ENCODE results near the gene PSMC5. TPM values are rescaled to one million over a fixed set of nuclear protein-coding genes. Genes with fewer than 3 reads are reported as not detected.

Gene PSMC5
- polyA plus RNA-seq, 1 donor (not counting 4 experiments of a cell fraction or from before 2014, with no cell fraction given): 141 TPM

- H3K9ac ChIP-seq (ENCODE audit: control insufficient read depth, extremely low read depth, insufficient read depth, low read length): no peak overlapping the region
- peaks cover 9% of the 10 kb centered on the region for H4K20me1 ChIP-seq (ENCODE audit: control insufficient read depth, extremely low read depth, insufficient read depth, low read length)
- no peak for FAIRE-seq
- H3K4me1 ChIP-seq (ENCODE audit: control insufficient read depth, extremely low read depth, insufficient read depth, low read length): peaks cover 9% of the 10 kb centered on the region
- H3K9me1 ChIP-seq (ENCODE audit: control insufficient read depth, extremely low read depth, insufficient read depth, low read length): no peaks in the 10 kb centered on the region
- H3K9me3 ChIP-seq (ENCODE audit: control insufficient read depth, low read depth, low read length): no peaks in the 10 kb centered on the region
- DNase-seq (ENCODE audit: low read depth, low spot score): no peak
- H3K4me3 ChIP-seq (ENCODE audit: control insufficient read depth in 2 of 3, extremely low read depth in 1 of 3, insufficient read depth in 2 of 3, low read depth in 1 of 3, low read length in 3 of 3): no peak overlapping the region
- H3K27me3 ChIP-seq (ENCODE audit: control insufficient read depth, extremely low read depth, insufficient read depth, low read length): no peaks in the 10 kb centered on the region
- dilution Hi-C loops (cut with MboI; ENCODE audit: extremely low pct_ligation_motif_present, low sequenced_read_pairs): no loop called here
- H3K36me3 ChIP-seq (ENCODE audit: control insufficient read depth in 2 of 2, extremely low read depth in 1 of 2, insufficient read depth in 2 of 2, low read length in 2 of 2): peaks cover 54 to 65% of the 10 kb centered on the region in 2 experiments
- H3K79me2 ChIP-seq (ENCODE audit: control insufficient read depth, insufficient read depth, low read length): peaks cover 40% of the 10 kb centered on the region
- no peak overlapping the region for H2AFZ ChIP-seq (ENCODE audit: control insufficient read depth, low read length)
- TF ChIP-seq EZH2 (IDR thresholded peaks at IDR 0.05; ENCODE audit: low read length): no peak
- TF ChIP-seq, protein P1, sequence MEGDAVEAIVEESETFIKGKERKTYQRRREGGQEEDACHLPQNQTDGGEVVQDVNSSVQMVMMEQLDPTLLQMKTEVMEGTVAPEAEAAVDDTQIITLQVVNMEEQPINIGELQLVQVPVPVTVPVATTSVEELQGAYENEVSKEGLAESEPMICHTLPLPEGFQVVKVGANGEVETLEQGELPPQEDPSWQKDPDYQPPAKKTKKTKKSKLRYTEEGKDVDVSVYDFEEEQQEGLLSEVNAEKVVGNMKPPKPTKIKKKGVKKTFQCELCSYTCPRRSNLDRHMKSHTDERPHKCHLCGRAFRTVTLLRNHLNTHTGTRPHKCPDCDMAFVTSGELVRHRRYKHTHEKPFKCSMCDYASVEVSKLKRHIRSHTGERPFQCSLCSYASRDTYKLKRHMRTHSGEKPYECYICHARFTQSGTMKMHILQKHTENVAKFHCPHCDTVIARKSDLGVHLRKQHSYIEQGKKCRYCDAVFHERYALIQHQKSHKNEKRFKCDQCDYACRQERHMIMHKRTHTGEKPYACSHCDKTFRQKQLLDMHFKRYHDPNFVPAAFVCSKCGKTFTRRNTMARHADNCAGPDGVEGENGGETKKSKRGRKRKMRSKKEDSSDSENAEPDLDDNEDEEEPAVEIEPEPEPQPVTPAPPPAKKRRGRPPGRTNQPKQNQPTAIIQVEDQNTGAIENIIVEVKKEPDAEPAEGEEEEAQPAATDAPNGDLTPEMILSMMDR (optimal IDR thresholded peaks at IDR 0.05 in 1 of 3, IDR thresholded peaks at IDR 0.05 in 1 of 3, conservative IDR thresholded peaks at IDR 0.05 in 1 of 3; ENCODE audit: extremely low read depth in 1 of 3, insufficient read depth in 2 of 3, low read length in 3 of 3): no peak
- H3K27ac ChIP-seq (ENCODE audit: control insufficient read depth, insufficient read depth, low read length): no peak overlapping the region
- no peak overlapping the region for H3K4me2 ChIP-seq (ENCODE audit: control insufficient read depth, extremely low read depth, insufficient read depth, low read depth, low read length)
Measured at GRCh38 chr17:63822537-63822936, 4.7 kb upstream of the PSMC5 start.

- H3K27ac ChIP-seq (ENCODE audit: control insufficient read depth, insufficient read depth, low read length): no peak overlapping the region
- dilution Hi-C loops (cut with MboI; ENCODE audit: extremely low pct_ligation_motif_present, low sequenced_read_pairs): no loop called here
- no peaks in the 10 kb centered on the region for H3K27me3 ChIP-seq (ENCODE audit: control insufficient read depth, extremely low read depth, insufficient read depth, low read length)
- TF ChIP-seq EZH2 (IDR thresholded peaks at IDR 0.05; ENCODE audit: low read length): no peak
- TF ChIP-seq, protein P1 (optimal IDR thresholded peaks at IDR 0.05 in 1 of 3, IDR thresholded peaks at IDR 0.05 in 1 of 3, conservative IDR thresholded peaks at IDR 0.05 in 1 of 3; ENCODE audit: extremely low read depth in 1 of 3, insufficient read depth in 2 of 3, low read length in 3 of 3): no peak
- H3K36me3 ChIP-seq (ENCODE audit: control insufficient read depth in 2 of 2, extremely low read depth in 1 of 2, insufficient read depth in 2 of 2, low read length in 2 of 2): peaks cover 44 to 54% of the 10 kb centered on the region in 2 experiments
- no peaks in the 10 kb centered on the region for H3K9me1 ChIP-seq (ENCODE audit: control insufficient read depth, extremely low read depth, insufficient read depth, low read length)
- H4K20me1 ChIP-seq (ENCODE audit: control insufficient read depth, extremely low read depth, insufficient read depth, low read length): peaks cover 9% of the 10 kb centered on the region
- no peak overlapping the region for H2AFZ ChIP-seq (ENCODE audit: control insufficient read depth, low read length)
- FAIRE-seq (no peak), DNase-seq (ENCODE audit: low read depth, low spot score) (no peak)
- H3K4me2 ChIP-seq (ENCODE audit: control insufficient read depth, extremely low read depth, insufficient read depth, low read depth, low read length): no peak overlapping the region
- no peak overlapping the region for H3K4me3 ChIP-seq (ENCODE audit: control insufficient read depth in 2 of 3, extremely low read depth in 1 of 3, insufficient read depth in 2 of 3, low read depth in 1 of 3, low read length in 3 of 3)
- H3K79me2 ChIP-seq (ENCODE audit: control insufficient read depth, insufficient read depth, low read length): peaks cover 52% of the 10 kb centered on the region
- no peaks in the 10 kb centered on the region for H3K9me3 ChIP-seq (ENCODE audit: control insufficient read depth, low read depth, low read length)
- no peak overlapping the region for H3K9ac ChIP-seq (ENCODE audit: control insufficient read depth, extremely low read depth, insufficient read depth, low read length)
- H3K4me1 ChIP-seq (ENCODE audit: control insufficient read depth, extremely low read depth, insufficient read depth, low read length): peaks cover 15% of the 10 kb centered on the region
Measured at GRCh38 chr17:63823659-63824331, 3.4 kb upstream of the PSMC5 start.

All from keratinocyte (primary cell).